NCI-H524 treated with DMSO at 0.1 percent for 48 hours (cell line): ENCODE measurements around the gene TRIM62.

Experiments used
- DNase-seq: peaks from one replicate; lab custom pipeline; 2025; lab: John Stamatoyannopoulos, UW

The TRIM62 gene

GRCh38 chr1:33181921-33182341 lies at the start of gene TRIM62:
TRIM62 (minus strand) TSS chr1:33182043; CDS start chr1:33181432, 611 bp downstream.
- DNase-seq: peak; percentile 63

- no peak for DNase-seq
These were observed 49.3 kb upstream of the TRIM62 start for GRCh38 chr1:33231166-33231565.

GRCh38 chr1:33228935-33229487 lies 47.2 kb upstream of the TRIM62 start:
- peak; percentile 61 for DNase-seq

GRCh38 chr1:33225586-33225985 lies 43.7 kb upstream of the TRIM62 start:
- no peak for DNase-seq

GRCh38 chr1:33224166-33224707 lies 42.4 kb upstream of the TRIM62 start:
- no peak for DNase-seq

GRCh38 chr1:33222381-33222780 lies 40.5 kb upstream of the TRIM62 start:
- no peak for DNase-seq

- no peak for DNase-seq
These were observed 39.5 kb upstream of the TRIM62 start for GRCh38 chr1:33221385-33221758.

GRCh38 chr1:33220676-33221384 lies 39.0 kb upstream of the TRIM62 start:
- DNase-seq: no peak

- DNase-seq: peak; percentile 96
These were observed 38.2 kb upstream of the TRIM62 start for GRCh38 chr1:33219886-33220661.

- DNase-seq: no peak
These were observed 30.1 kb upstream of the TRIM62 start for GRCh38 chr1:33211972-33212371.

GRCh38 chr1:33206340-33206739 lies 24.5 kb upstream of the TRIM62 start:
- no peak for DNase-seq

- DNase-seq: no peak
These were observed 13.7 kb upstream of the TRIM62 start for GRCh38 chr1:33195556-33195955.

GRCh38 chr1:33191731-33192275 lies 10.0 kb upstream of the TRIM62 start:
- DNase-seq: no peak

GRCh38 chr1:33190701-33191100 lies 8.9 kb upstream of the TRIM62 start:
- DNase-seq: no peak

GRCh38 chr1:33188572-33189275 lies 6.9 kb upstream of the TRIM62 start:
- DNase-seq: no peak

- DNase-seq: no peak
These were observed 5.1 kb upstream of the TRIM62 start for GRCh38 chr1:33186936-33187335.

- DNase-seq: no peak
These were observed 3.7 kb upstream of the TRIM62 start for GRCh38 chr1:33185541-33185940.

- DNase-seq: no peak
These were observed 1.5 kb upstream of the TRIM62 start for GRCh38 chr1:33183306-33183705.

- no peak for DNase-seq
These were observed 1.1 kb upstream of the TRIM62 start for GRCh38 chr1:33182896-33183295.

GRCh38 chr1:33182401-33182841 lies 578 bp upstream of the TRIM62 start:
- DNase-seq: peak; percentile 96

GRCh38 chr1:33180911-33181890 lies 642 bp downstream of the TRIM62 start:
- no peak for DNase-seq
